Nephron progenitor cell (in vitro differentiated cells): ENCODE data around the gene MRPS5.

Experiments used
- DNase-seq: peaks from one replicate; pipeline ENCODE4 v3.0.0; 2021
- H3K27ac Mint-ChIP-seq: 2 replicates; pipeline ENCODE4 v1.8.0; 2021; ENCODE audit warnings: mild to moderate bottlenecking, moderate library complexity, mixed read lengths
- H3K27me3 Mint-ChIP-seq: 2 replicates; pipeline ENCODE4 v1.8.0; 2021; ENCODE audit warnings: mild to moderate bottlenecking, low read depth, mixed read lengths; ENCODE audit not compliant: poor library complexity
- H3K36me3 Mint-ChIP-seq: 2 replicates; pipeline ENCODE4 v1.8.0; 2021; ENCODE audit warnings: low read depth, mixed read lengths
- H3K4me1 Mint-ChIP-seq: 2 replicates; pipeline ENCODE4 v1.8.0; 2021; ENCODE audit warnings: mixed read lengths
- H3K4me3 Mint-ChIP-seq: 2 replicates; pipeline ENCODE4 v1.8.0; 2021; ENCODE audit warnings: mild to moderate bottlenecking, moderate library complexity, mixed read lengths
- H3K9me3 Mint-ChIP-seq: 2 replicates; pipeline ENCODE4 v1.8.0; 2021; ENCODE audit warnings: mild to moderate bottlenecking, moderate library complexity, mixed read lengths
- TF ChIP-seq, protein P1 (sequence below): fragments of 200-600 bp; sonication (generic); IDR thresholded peaks from 2 replicates; pipeline ENCODE4 v1.5.0; 2021; ENCODE audit warnings: antibody characterized with exemption

MRPS5 gene

DNA sequence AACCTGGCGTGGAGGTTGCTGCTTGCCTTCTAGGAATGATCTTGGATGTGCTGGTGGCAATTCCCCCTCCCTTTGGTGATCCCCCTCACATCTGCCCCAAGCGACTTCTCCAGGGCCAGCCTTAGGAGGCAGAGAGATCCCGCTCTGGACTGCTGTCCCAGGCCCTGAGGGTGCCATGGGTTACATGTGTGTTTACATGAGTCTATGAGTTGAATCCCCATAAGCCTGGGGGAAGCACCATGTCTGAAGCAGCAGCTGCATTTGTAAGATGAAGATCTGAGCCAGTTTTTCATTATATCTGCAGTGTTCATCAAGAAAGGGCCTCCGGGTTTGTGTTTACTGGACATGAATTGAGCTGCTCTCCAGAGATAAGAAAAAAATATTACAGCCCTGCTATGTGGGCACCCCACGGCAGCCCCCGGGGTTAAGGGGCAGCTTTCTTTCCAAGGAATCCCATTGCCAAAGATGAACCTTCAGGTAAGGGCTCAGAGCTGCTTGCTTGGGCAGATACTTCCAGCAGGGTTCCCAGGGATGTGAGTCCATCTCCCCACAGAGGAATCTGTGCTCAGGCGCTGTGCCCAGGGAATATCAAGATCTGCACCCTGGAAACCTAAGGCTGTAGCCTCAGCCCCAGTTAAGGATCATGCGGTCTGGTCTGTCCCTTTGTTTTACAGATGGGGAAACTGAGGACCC lies 46.0 kb downstream of the MRPS5 start:
- Mint-ChIP-seq H3K36me3 (no peaks in the 10 kb centered on the region), H3K4me1 (peaks cover 15% of the 10 kb centered on the region), H3K9me3 (no peaks in the 10 kb centered on the region), H3K4me3 (peak overlapping the region; percentile 82), H3K27me3 (peaks cover 26% of the 10 kb centered on the region), H3K27ac (no peak overlapping the region)
- no peak for DNase-seq
- TF ChIP-seq, protein P1, sequence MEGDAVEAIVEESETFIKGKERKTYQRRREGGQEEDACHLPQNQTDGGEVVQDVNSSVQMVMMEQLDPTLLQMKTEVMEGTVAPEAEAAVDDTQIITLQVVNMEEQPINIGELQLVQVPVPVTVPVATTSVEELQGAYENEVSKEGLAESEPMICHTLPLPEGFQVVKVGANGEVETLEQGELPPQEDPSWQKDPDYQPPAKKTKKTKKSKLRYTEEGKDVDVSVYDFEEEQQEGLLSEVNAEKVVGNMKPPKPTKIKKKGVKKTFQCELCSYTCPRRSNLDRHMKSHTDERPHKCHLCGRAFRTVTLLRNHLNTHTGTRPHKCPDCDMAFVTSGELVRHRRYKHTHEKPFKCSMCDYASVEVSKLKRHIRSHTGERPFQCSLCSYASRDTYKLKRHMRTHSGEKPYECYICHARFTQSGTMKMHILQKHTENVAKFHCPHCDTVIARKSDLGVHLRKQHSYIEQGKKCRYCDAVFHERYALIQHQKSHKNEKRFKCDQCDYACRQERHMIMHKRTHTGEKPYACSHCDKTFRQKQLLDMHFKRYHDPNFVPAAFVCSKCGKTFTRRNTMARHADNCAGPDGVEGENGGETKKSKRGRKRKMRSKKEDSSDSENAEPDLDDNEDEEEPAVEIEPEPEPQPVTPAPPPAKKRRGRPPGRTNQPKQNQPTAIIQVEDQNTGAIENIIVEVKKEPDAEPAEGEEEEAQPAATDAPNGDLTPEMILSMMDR: no peak

GRCh38 chr2:95074663-95075439 lies 46.8 kb downstream of the MRPS5 start:
- no peak overlapping the region for H3K4me3 Mint-ChIP-seq
- peaks cover 15% of the 10 kb centered on the region for H3K4me1 Mint-ChIP-seq
- TF ChIP-seq, protein P1: no peak
- H3K9me3 Mint-ChIP-seq: no peaks in the 10 kb centered on the region
- peaks cover 26% of the 10 kb centered on the region for H3K27me3 Mint-ChIP-seq
- no peaks in the 10 kb centered on the region for H3K36me3 Mint-ChIP-seq
- DNase-seq: no peak
- no peak overlapping the region for H3K27ac Mint-ChIP-seq

DNA sequence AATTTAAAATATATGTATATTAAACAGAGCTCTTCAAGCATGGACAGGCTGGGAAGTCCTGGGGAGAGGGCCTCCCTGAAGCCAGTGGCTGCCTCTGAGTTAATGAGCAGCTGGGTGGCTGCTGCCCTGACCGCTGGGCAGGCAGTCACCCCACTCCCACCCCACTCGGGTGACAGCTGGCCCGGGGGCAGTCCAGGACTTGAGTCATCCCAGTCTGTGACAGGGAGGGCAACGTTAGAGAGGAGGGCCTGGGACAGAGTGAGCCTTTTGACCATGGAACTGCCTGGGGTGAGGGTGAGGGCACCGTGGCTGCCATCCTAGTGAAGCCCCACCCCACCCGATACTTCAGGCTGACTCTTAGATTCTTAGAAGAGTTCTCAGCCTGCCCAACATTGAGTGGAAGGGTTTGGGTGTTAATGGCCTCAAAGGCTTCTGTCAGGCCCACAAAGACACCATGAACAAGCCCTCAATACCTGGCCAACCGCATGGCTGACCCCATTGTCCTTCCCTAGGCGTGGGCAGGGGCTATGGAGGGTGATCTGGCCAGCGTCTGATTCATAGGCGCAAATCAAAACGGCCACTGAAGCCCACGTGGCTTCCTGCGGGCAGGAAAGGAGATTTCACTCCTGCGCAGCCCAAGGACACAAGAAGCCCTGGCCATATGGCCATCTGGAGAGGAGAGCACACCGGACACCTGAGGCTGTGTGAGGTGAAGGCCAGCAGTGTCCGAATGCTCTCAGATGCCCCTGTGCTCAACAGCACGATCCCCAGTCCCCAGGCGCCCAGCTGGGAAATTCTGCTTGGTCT lies 47.5 kb downstream of the MRPS5 start:
- no peak overlapping the region for H3K4me3 Mint-ChIP-seq
- no peaks in the 10 kb centered on the region for H3K36me3 Mint-ChIP-seq
- no peaks in the 10 kb centered on the region for H3K9me3 Mint-ChIP-seq
- peaks cover 23% of the 10 kb centered on the region for H3K27me3 Mint-ChIP-seq
- no peak overlapping the region for H3K27ac Mint-ChIP-seq
- DNase-seq: no peak
- peaks cover 15% of the 10 kb centered on the region for H3K4me1 Mint-ChIP-seq
- TF ChIP-seq, protein P1: no peak

DNA sequence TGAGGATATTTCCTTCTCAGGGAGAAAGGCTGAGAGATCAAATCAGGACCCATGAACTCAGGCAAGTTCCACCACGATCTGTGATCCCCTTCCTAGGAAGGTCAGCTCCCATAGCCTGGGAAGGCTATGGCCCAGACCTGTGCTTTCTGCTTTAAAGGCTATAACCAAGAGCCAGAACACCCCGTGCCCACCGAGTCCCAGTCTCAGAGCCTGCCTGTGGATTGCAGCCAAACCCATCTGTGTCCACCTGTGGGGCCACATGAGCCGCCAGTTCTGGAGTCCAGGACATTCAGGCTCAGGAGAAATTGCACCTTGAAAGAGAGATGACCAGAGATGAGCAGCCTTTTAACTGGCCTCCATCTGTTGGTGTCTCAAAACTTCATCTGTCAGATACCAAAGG lies 49.2 kb downstream of the MRPS5 start:
- Mint-ChIP-seq H3K27me3 (peaks cover 19% of the 10 kb centered on the region), H3K9me3 (no peaks in the 10 kb centered on the region), H3K4me1 (peaks cover 4% of the 10 kb centered on the region), H3K4me3 (no peak overlapping the region), H3K36me3 (no peaks in the 10 kb centered on the region), H3K27ac (no peak overlapping the region)
- no peak for DNase-seq
- TF ChIP-seq, protein P1: no peak

DNA sequence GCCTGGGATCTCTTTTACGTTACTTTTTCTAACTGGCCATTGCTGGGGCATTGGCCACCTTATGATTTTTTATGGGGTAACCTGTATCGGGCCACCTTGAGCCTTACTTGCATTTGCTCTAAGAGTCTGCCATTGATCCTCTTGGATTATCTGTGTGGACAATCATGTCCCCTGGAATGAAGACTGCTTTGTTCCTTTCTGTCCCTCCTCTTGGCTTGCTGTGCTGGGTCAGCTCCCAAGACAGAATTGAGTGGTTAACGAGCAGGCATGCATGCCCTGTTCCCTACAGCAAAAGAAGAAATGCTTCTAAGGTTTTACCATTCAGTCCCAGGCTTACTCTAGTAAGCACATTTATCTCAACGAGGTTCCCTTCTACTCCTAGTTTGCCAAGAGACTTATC lies 49.8 kb downstream of the MRPS5 start:
- TF ChIP-seq, protein P1: no peak
- no peak overlapping the region for H3K27ac Mint-ChIP-seq
- H3K9me3 Mint-ChIP-seq: no peaks in the 10 kb centered on the region
- no peak for DNase-seq
- H3K4me3 Mint-ChIP-seq: no peak overlapping the region
- H3K36me3 Mint-ChIP-seq: no peaks in the 10 kb centered on the region
- H3K4me1 Mint-ChIP-seq: no peaks in the 10 kb centered on the region
- H3K27me3 Mint-ChIP-seq: peaks cover 19% of the 10 kb centered on the region
